RPMI7951 (cell line): Measurements from ENCODE around the gene IFT88. TPM values are rescaled to one million over a fixed set of nuclear protein-coding genes. Genes with fewer than 3 reads are reported as not detected.

ENCODE experiments used
- DNase-seq: peaks from one replicate; pipeline ENCODE4 v3.0.0-alpha.2; 2012; ENCODE audit warnings: low read depth
- total RNA-seq: library from RNA; depleted of rRNA; stranded (reverse); fragments of >200 nt; shearing (Covaris generic); gene quantifications from 2 replicates; pipeline ENCODE4 v1.2.3, GENCODE V29; 2014

Gene IFT88
- total RNA-seq, 1 experiment from 2014 or later: 18.9 TPM

GRCh38 chr13:20686167-20686566 is 119.2 kb downstream of the IFT88 start:
- no peak for DNase-seq

- DNase-seq: no peak
Measured at GRCh38 chr13:20686863-20687579, 120.1 kb downstream of the IFT88 start.

GRCh38 chr13:20689291-20689690 is 122.3 kb downstream of the IFT88 start:
- no peak for DNase-seq

- DNase-seq: no peak
Measured at GRCh38 chr13:20691616-20692015, 124.7 kb downstream of the IFT88 start.

GRCh38 chr13:20696073-20696472 is 129.1 kb downstream of the IFT88 start:
- no peak for DNase-seq

GRCh38 chr13:20699715-20700114 is 132.8 kb downstream of the IFT88 start:
- peak; percentile 23 for DNase-seq

- no peak for DNase-seq
Measured at GRCh38 chr13:20700288-20700687, 133.3 kb downstream of the IFT88 start.

GRCh38 chr13:20701461-20701860 is 134.5 kb downstream of the IFT88 start:
- DNase-seq: no peak

- DNase-seq: no peak
Measured at GRCh38 chr13:20702530-20702914, 135.6 kb downstream of the IFT88 start.

GRCh38 chr13:20702915-20703779 is 136.2 kb downstream of the IFT88 start, which contains the start of gene IL17D:
Gene IL17D, plus strand, starts transcription at chr13:20703699. Its CDS starts 303 bp downstream, at chr13:20704002.
- DNase-seq: no peak

- peak; percentile 65 for DNase-seq
Measured at GRCh38 chr13:20703780-20704458, 137.0 kb downstream of the IFT88 start.

GRCh38 chr13:20704459-20705069 is 137.6 kb downstream of the IFT88 start:
- no peak for DNase-seq

GRCh38 chr13:20706661-20707060 is 139.7 kb downstream of the IFT88 start:
- DNase-seq: no peak

GRCh38 chr13:20708216-20708615 is 141.3 kb downstream of the IFT88 start:
- DNase-seq: no peak

GRCh38 chr13:20709369-20709768 is 142.4 kb downstream of the IFT88 start:
- no peak for DNase-seq

GRCh38 chr13:20709782-20710181 is 142.8 kb downstream of the IFT88 start:
- DNase-seq: no peak

- DNase-seq: no peak
Measured at GRCh38 chr13:20711301-20712044, 144.5 kb downstream of the IFT88 start.

- no peak for DNase-seq
Measured at GRCh38 chr13:20713014-20713376, 146.0 kb downstream of the IFT88 start.

- DNase-seq: peak; percentile 86
Measured at GRCh38 chr13:20713751-20714150, 146.8 kb downstream of the IFT88 start.

GRCh38 chr13:20714161-20714560 is 147.2 kb downstream of the IFT88 start:
- peak; percentile 71 for DNase-seq
